ENCODE results near the gene TTI1. TPM values are rescaled to one million over a fixed set of nuclear protein-coding genes. Genes with fewer than 3 reads are reported as not detected.

The TTI1 gene
- polyA plus RNA-seq, 3 donors, result 6.4 to 9.1 (median 8.8) TPM

- no peak overlapping the region for H3K4me3 Mint-ChIP-seq
- Histone ChIP-seq H3K79me2 (ENCODE audit: insufficient read depth, low read length) (no peaks in the 10 kb centered on the region), H3K9me3 (replicated peaks in 1 of 2; ENCODE audit: control insufficient read depth in 1 of 2, insufficient read depth in 1 of 2, low read length in 2 of 2) (no peaks in the 10 kb centered on the region), H4K20me1 (ENCODE audit: insufficient read depth, low read length) (no peaks in the 10 kb centered on the region), H3K9ac (ENCODE audit: insufficient read depth, low read length, poor library complexity, severe bottlenecking) (no peak overlapping the region), H3K4me2 (replicated peaks; ENCODE audit: extremely low read depth, low read length, poor library complexity, severe bottlenecking) (no peak overlapping the region), H3K27ac (ENCODE audit: low read depth in 1 of 2, low read length in 2 of 2) (no peak overlapping the region), H3K36me3 (replicated peaks in 1 of 2; ENCODE audit: control insufficient read depth in 1 of 2, insufficient read depth in 2 of 2, low read length in 2 of 2) (no peaks in the 10 kb centered on the region), H3K4me1 (ENCODE audit: control insufficient read depth in 1 of 2, insufficient read depth in 2 of 2, low read length in 2 of 2) (no peaks in the 10 kb centered on the region), H3K4me3 (replicated peaks in 1 of 3; ENCODE audit: low read depth in 2 of 3, low read length in 3 of 3) (no peak overlapping the region), H3K27me3 (ENCODE audit: control insufficient read depth in 2 of 2, insufficient read depth in 2 of 2, low read length in 2 of 2) (no peaks in the 10 kb centered on the region), H2AFZ (ENCODE audit: insufficient read depth, low read depth, low read length, poor library complexity, severe bottlenecking) (no peak overlapping the region)
- peaks cover 3 to 8% (median 6%) of the 10 kb centered on the region in 3 donors for H3K27me3 Mint-ChIP-seq (ENCODE audit: low read depth in 3 of 3)
- no peaks in the 10 kb centered on the region for H3K4me1 Mint-ChIP-seq
- no peak for TF ChIP-seq CTCF (IDR thresholded peaks at IDR 0.05)
- H3K27ac Mint-ChIP-seq, result no peak overlapping the region
- 97% methylated on average over 7 of the region's 12 CpGs for WGBS (ENCODE audit: insufficient coverage)
- H3K9me3 Mint-ChIP-seq, result peaks cover 0 to 8% (median 2%) of the 10 kb centered on the region in 7 donors
- DNase-seq, result no peak
- intact Hi-C loops (cut with micrococcal nuclease), result no loop called here
- H3K36me3 Mint-ChIP-seq, result no peaks in the 10 kb centered on the region
Observed at GRCh38 chr20:37943033-37943432, 90.2 kb downstream of the TTI1 start.

- H3K9me3 ChIP-seq (replicated peaks in 1 of 2; ENCODE audit: control insufficient read depth in 1 of 2, insufficient read depth in 1 of 2, low read length in 2 of 2), result no peaks in the 10 kb centered on the region
- no CpG with 5 or more reads among the region's 6 CpGs for WGBS (ENCODE audit: insufficient coverage)
- H3K4me2 ChIP-seq (replicated peaks; ENCODE audit: extremely low read depth, low read length, poor library complexity, severe bottlenecking), result no peak overlapping the region
- no peaks in the 10 kb centered on the region for H4K20me1 ChIP-seq (ENCODE audit: insufficient read depth, low read length)
- H3K4me1 Mint-ChIP-seq, result no peaks in the 10 kb centered on the region
- H3K36me3 ChIP-seq (replicated peaks in 1 of 2; ENCODE audit: control insufficient read depth in 1 of 2, insufficient read depth in 2 of 2, low read length in 2 of 2), result no peaks in the 10 kb centered on the region
- no peak overlapping the region for H3K4me3 ChIP-seq (replicated peaks in 1 of 3; ENCODE audit: low read depth in 2 of 3, low read length in 3 of 3)
- peaks cover 1 to 6% (median 2%) of the 10 kb centered on the region in 3 donors for H3K27me3 Mint-ChIP-seq (ENCODE audit: low read depth in 3 of 3)
- H3K4me1 ChIP-seq (ENCODE audit: control insufficient read depth in 1 of 2, insufficient read depth in 2 of 2, low read length in 2 of 2), result no peaks in the 10 kb centered on the region
- H3K27me3 ChIP-seq (ENCODE audit: control insufficient read depth in 2 of 2, insufficient read depth in 2 of 2, low read length in 2 of 2), result no peaks in the 10 kb centered on the region
- no peak overlapping the region for H2AFZ ChIP-seq (ENCODE audit: insufficient read depth, low read depth, low read length, poor library complexity, severe bottlenecking)
- no peak overlapping the region for H3K27ac Mint-ChIP-seq
- H3K9ac ChIP-seq (ENCODE audit: insufficient read depth, low read length, poor library complexity, severe bottlenecking), result no peak overlapping the region
- no peak for DNase-seq
- intact Hi-C loops (cut with micrococcal nuclease), result no loop called here
- H3K36me3 Mint-ChIP-seq, result no peaks in the 10 kb centered on the region
- no peak overlapping the region for H3K27ac ChIP-seq (ENCODE audit: low read depth in 1 of 2, low read length in 2 of 2)
- no peak overlapping the region for H3K4me3 Mint-ChIP-seq
- peaks cover 0 to 3% (median 0%) of the 10 kb centered on the region in 7 donors for H3K9me3 Mint-ChIP-seq
- no peak for TF ChIP-seq CTCF (IDR thresholded peaks at IDR 0.05)
- no peaks in the 10 kb centered on the region for H3K79me2 ChIP-seq (ENCODE audit: insufficient read depth, low read length)
Observed at GRCh38 chr20:37941992-37942391, 91.3 kb downstream of the TTI1 start.
